ELF-1 (cell line): ENCODE measurements around the gene NFKB1.

Source experiments
- DNase-seq: peaks from one replicate; pipeline ENCODE4 v3.0.0-alpha.2; 2016; ENCODE audit warnings: low read depth, low spot score

Gene NFKB1

DNA sequence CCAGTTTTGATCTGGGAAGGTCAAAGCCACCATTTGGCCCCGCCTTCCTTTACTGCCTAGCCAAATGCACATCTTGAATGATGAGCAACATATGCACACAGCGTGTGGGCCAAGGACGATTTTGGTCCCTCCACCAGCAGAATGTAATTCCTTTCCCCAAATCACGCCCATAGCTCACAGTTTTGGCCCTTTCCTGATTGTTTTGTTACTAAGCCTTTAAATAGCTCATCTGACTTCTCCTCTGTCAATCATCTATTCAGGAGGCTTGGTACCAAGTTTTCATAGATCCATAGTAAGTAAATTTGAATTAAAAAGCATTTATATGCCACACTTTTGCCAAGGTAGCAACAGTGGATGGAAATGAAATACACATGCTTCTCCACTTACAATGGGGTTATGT, 123.3 kb downstream of the NFKB1 start:
- no peak for DNase-seq

DNA sequence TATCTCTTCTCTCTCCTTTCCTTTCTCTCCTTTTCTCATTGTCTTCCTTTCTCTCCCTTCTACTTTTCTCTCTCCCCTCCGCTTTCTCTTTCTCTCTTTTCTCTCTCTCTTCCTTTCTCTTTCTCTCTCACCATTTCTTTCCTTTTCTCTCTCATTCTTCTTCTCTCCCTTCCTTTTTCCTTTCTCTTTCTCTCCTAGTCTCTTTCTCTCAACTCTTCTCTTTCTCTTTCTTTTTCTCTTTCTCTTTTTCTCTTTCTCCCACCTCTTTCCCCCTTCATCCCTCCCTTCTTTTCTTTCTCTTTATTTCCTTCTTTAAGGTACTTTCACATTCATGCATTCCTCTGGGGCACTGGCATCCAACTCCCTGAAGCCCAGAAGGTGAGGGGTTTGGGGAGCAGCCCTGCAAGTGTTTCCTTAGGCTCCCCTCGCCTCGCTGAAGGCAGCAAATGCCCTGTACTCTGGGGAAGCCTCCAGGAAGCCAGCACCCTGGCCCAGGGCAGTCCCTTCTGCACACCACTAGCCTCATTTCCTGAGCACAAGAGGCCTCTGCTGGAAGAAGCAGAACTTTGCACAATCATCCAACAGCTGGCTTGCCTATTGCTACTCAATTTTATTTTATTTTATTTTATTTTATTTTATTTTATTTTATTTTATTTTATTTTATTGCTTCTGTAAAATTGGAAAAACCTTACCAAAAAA, 124.2 kb downstream of the NFKB1 start:
- DNase-seq, result peak; percentile 21

DNA sequence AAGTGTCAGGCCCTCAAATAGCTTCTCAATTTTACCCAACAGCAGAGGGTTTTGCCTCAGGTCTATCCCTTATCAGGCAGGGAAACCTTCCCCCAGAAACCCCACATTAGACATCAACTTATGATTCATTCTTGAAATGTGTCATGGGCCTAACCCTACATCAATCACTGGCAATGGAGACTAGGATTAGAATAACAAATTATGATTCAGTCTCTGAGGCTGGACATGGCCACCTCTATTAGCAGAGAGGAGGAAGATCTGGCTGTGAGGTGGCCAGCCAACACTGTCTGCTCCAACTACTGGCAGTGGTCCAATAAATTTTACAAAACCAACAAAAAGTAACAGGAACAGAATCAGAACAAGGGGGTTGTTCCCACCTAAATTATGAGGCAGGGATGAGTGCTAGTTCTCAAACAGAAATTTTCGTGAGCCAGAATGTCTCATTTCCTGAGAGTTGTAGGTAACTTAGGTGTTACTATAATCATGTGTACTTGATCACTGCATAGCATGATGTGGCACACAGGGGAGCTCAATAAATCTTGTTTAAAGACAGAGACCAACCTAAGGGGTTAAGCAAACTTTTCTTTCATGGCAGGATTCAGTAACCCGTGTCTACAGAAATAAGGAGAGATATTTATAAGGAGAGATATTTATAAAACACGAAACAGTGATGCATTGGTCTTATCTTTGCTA, 126.8 kb downstream of the NFKB1 start:
- DNase-seq, result no peak

GRCh38 chr4:102629673-102630072, 128.5 kb downstream of the NFKB1 start:
- DNase-seq, result no peak

DNA sequence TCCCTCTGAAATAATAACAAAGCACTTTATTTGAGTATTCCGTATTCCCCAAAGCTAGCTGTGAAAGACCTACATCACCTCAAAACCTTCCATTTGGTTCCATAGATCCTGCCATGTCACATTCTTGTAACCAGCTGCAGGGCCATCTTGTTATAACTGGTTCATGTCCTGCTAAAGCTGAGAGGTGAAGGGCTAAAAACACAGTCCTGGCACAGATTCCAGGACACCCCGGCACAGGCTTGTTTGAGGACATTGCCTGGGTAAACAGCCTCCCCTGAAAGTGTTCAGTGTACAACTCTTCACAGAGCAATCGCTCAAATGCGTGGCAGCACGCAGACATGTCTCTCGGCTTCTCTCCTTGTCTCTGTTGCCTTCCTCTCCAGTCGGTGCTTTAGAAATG, 130.5 kb downstream of the NFKB1 start:
- DNase-seq, result no peak

- no peak for DNase-seq
Measured at GRCh38 chr4:102632241-102633065, 131.3 kb downstream of the NFKB1 start.

- DNase-seq, result no peak
Measured at GRCh38 chr4:102633100-102633499, 131.9 kb downstream of the NFKB1 start.

DNA sequence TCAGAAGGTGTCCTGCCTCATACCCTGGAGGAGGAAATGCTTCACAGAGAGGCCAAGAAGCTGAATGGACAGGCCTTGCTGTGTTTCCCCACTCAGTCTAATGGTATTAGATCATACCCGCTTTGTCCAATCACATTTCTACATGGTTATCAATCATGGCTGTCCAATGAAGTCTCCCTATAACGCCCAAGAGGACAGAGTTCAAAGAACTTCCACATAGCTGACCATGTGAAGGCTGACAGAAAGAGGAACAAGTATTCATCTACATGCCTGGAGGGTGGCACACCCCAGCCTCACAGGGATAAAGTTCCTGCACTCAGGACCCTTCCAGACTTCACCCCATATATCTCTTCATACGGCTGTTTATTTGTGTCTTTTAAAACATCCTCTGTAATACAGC, 136.2 kb downstream of the NFKB1 start:
- no peak for DNase-seq

DNA sequence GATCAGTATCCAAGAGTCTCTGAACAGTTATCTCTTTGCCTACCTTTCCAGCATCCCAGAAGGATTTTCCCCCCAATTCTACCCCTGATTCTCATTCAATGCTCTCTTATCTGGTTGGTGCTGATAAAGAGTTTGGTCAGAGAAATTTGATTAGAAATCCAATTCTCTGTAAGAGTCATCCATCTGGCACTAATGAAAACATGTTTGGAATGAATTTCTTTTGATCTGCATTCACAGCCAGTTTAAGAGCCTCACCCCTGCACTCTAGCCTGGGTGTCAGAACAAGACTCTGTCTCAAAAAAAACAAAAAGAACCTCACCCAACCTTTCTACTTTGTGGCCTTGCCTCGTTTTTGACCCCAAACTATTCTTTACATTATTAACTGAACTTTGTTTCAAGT, 137.5 kb downstream of the NFKB1 start:
- no peak for DNase-seq

DNA sequence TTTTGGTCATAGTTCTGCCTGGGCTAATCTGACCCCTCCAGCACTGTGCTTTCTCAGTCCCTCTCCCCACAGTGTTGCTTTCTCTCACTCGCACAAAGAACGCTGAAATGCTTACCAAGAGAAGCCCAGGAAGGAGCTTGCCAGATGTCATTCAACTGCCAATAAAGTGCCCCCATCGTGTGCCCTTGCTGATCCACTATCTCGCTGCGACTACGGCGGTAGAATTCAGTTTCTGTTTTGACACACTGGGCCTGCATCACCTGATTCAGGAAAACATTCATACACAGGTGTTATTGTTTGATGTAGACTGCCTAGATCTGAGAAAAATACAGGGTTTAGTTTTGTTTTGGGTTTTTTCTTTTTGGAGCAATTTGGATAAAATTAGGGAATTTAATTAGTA, 138.4 kb downstream of the NFKB1 start:
- DNase-seq, result no peak

GRCh38 chr4:102640669-102641068, 139.5 kb downstream of the NFKB1 start:
- no peak for DNase-seq

DNA sequence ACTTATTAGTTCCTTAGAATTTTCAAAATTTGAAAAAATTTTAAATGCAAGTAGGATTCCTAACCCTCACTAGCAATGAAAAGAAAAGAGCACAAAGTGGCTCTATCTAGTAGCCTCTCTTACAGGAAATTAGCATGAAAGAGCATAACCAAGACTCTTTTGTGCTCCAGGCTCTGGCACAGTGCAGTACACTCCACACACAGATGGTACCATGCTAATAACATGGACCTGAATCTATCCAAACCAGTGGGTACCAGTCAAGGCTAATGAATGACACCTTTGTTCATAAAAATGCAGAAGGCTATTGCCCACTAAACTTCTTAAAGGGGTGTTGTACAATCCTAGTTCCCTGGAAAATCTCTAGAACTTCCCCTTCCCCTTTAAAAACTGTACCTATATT, 140.6 kb downstream of the NFKB1 start:
- no peak for DNase-seq

- no peak for DNase-seq
Measured at GRCh38 chr4:102642631-102643298, 141.6 kb downstream of the NFKB1 start.

DNA sequence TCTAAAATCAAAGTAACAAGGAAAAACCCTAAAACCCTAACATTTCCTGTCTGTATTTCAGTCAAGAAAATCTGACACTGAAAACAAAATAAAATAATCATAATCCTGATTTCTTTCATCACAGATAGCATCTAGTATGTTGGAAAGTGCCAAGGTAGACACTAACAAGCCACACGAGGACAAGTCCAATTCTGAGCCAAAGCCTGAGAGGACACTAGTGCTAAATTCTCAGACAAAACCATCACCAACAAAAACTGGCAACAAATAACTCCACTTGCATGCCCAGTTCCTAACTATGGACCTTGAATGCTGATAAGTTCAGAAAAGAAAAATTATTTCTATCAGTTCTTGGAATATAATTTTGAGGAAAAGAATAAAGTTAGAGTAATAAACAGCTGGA, 146.0 kb downstream of the NFKB1 start:
- no peak for DNase-seq

DNA sequence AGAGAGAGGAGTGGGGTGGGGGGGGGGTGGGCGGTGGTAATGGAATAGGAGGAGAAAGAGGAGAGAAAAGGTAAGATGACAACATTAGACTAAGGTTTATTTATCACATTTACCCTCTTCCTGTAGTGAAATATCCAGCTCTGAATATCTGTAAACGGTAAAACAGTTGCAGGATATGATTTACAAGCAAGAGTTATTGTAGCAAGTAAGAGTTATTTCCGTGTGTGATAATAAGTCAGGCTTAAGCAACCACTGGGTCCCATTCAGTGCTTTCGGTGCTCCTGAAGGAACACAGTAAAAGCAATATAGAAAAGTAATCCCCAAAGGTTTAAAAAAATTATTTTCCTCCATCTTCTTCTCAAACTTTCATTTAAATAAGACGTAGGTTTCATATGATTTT, 156.0 kb downstream of the NFKB1 start:
- no peak for DNase-seq

DNA sequence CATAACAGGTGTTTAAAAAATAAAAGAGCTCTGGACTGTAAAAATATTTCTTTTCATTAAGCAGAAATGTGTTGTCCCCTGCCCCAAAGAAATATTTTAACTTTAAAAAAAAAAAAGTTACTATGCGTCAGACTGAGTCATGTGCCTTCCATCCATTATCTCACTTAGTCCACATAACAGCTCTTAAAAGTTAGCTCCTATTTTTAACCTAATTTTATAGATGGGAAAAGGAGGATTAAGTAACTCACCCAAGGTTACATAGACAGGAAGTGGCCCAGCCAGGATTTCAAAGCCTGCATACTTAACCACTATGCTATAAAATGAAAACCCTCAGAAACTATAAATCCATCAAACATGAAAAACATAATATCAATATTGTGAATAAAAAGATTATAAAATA, 161.9 kb downstream of the NFKB1 start:
- DNase-seq, result no peak

- DNase-seq, result no peak
Measured at GRCh38 chr4:102665527-102665926, 164.4 kb downstream of the NFKB1 start.
